PC-9 (cell line): Measurements from ENCODE around the gene GNAQ. TPM values are rescaled to one million over a fixed set of nuclear protein-coding genes. Genes with fewer than 3 reads are reported as not detected.

ENCODE experiments used
- BruUV-seq: library from RNA; stranded (reverse); fragments of 400-500 nt; replicated peaks from 2 replicates; lab custom pipeline; 2021; lab: Mats Ljungman, UMichigan
- CTCF ChIA-PET: fragments of 300-600 bp; sonication (Branson Sonifier 250); formaldehyde crosslinking; loops from one replicate; lab custom pipeline; 2022; ENCODE audit warnings: antibody characterized with exemption; lab: Charles Lee
- POLR2A ChIA-PET: fragments of 300-600 bp; sonication (Branson Sonifier 250); formaldehyde crosslinking; loops from one replicate; lab custom pipeline; 2022; ENCODE audit warnings: antibody characterized with exemption; ENCODE audit not compliant: unreplicated experiment; lab: Charles Lee
- DNase-seq, 2 experiments: peaks; one replicate each; pipeline versions ENCODE4 v3.0.0 to v3.0.0-alpha.2; 2015 to 2022; ENCODE audit warnings: mixed read lengths in 1 of 2
- H2AFZ ChIP-seq: fragments of 200-600 bp; sonication (generic); 2 replicates; pipeline ENCODE4 v1.8.1; 2017; ENCODE audit warnings: antibody characterized with exemption
- H3F3A ChIP-seq: fragments of 200-600 bp; sonication (generic); 2 replicates; pipeline ENCODE4 v1.8.1; 2017; ENCODE audit warnings: antibody characterized with exemption, mild to moderate bottlenecking, low read depth; ENCODE audit not compliant: insufficient read depth
- H3K27ac ChIP-seq: fragments of 200-600 bp; sonication (generic); 2 replicates; pipeline ENCODE4 v1.6.1; 2016; ENCODE audit warnings: mixed run types
- H3K27me3 ChIP-seq: fragments of 200-600 bp; sonication (generic); 2 replicates; pipeline ENCODE4 v1.6.1; 2016; ENCODE audit warnings: low read depth, mixed run types; ENCODE audit not compliant: insufficient read depth
- H3K36me3 ChIP-seq: fragments of 200-600 bp; sonication (generic); 2 replicates; pipeline ENCODE4 v1.6.1; 2016; ENCODE audit warnings: low read depth, mixed run types
- H3K4me1 ChIP-seq: fragments of 200-600 bp; sonication (generic); replicated peaks from 2 replicates; pipeline ENCODE4 v1.6.1; 2016; ENCODE audit warnings: mixed run types; ENCODE audit not compliant: insufficient read depth
- H3K4me2 ChIP-seq: fragments of 200-600 bp; sonication (generic); 2 replicates; pipeline ENCODE4 v1.6.1; 2017; ENCODE audit warnings: mixed run types
- H3K4me3 ChIP-seq: fragments of 200-600 bp; sonication (generic); 2 replicates; pipeline ENCODE4 v1.6.1; 2016; ENCODE audit warnings: mixed run types
- H3K79me2 ChIP-seq: fragments of 200-600 bp; sonication (generic); 2 replicates; pipeline ENCODE4 v1.6.1; 2017; ENCODE audit warnings: low read depth, mixed run types
- H3K9me2 ChIP-seq: fragments of 200-600 bp; sonication (generic); 2 replicates; pipeline ENCODE4 v1.8.1; 2017; ENCODE audit warnings: mild to moderate bottlenecking; ENCODE audit not compliant: insufficient read depth
- H3K9me3 ChIP-seq: fragments of 200-600 bp; sonication (generic); 2 replicates; pipeline ENCODE4 v1.8.1; 2016; ENCODE audit warnings: low read depth; ENCODE audit not compliant: insufficient read depth
- H4K20me1 ChIP-seq: fragments of 200-600 bp; sonication (generic); 2 replicates; pipeline ENCODE4 v1.8.1; 2017; ENCODE audit not compliant: insufficient read depth
- EZH2 ChIP-seq: fragments of 200-600 bp; sonication (generic); IDR thresholded peaks from 2 replicates; pipeline ENCODE4 v1.8.0; 2017; ENCODE audit warnings: antibody characterized with exemption, low read depth
- intact Hi-C: fragments of 100-400 bp; cut with micrococcal nuclease; formaldehyde crosslinking; loops from one replicate; pipeline ENCODE4 v1.10.0; 2022; ENCODE audit not compliant: unreplicated experiment
- total RNA-seq: library from RNA; stranded (reverse); gene quantifications from 2 replicates; pipeline ENCODE4 v1.2.3, GENCODE V29; 2021
- TF ChIP-seq, protein P1 (sequence below): fragments of 200-600 bp; sonication (generic); conservative IDR thresholded peaks from 2 replicates; pipeline ENCODE4 v1.6.1; 2017; ENCODE audit warnings: mixed run types, antibody characterized with exemption, mild to moderate bottlenecking, moderate library complexity

Gene GNAQ
- total RNA-seq, 1 experiment from 2014 or later, result 51.6 TPM

DNA sequence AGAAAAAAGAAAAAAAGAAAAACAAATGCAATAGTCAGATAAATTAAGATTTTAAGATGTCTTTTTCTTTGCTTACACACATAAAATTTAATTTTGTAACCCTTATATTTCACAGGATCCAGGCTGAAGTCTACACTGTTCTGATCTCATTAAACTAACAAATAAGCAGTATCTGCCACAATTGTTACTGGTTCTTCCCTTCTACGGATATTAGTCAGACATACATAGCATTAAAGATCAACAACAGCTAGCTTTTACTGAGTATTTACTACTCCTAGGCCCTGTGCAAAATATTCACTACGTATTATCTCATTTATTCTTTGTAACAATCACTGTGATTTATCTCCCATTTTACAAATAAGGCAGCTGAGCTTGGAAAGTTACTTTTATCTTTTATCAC, 34.9 kb downstream of the GNAQ start:
- intact Hi-C loops, result no loop called here
- Histone ChIP-seq H3K4me1 (peaks cover 9% of the 10 kb centered on the region; the same call in 1 of the 2 replicates), H3K79me2 (peaks cover 64% of the 10 kb centered on the region), H3F3A (no peaks in the 10 kb centered on the region), H3K9me3 (no peaks in the 10 kb centered on the region), H2AFZ (no peak overlapping the region), H3K27ac (no peak overlapping the region), H3K4me2 (no peak overlapping the region), H3K4me3 (no peak overlapping the region), H4K20me1 (no peaks in the 10 kb centered on the region), H3K9me2 (no peaks in the 10 kb centered on the region), H3K27me3 (no peaks in the 10 kb centered on the region), H3K36me3 (no peaks in the 10 kb centered on the region)
- BruUV-seq, result no TSS peak
- no peak for DNase-seq
- POLR2A ChIA-PET, result interaction anchor here (0.7 kb wide), 1 partner anchor 634 kb away, joined by 10 read pairs; no protein-coding TSS in a partner anchor
- CTCF ChIA-PET, result interaction anchor here (0.7 kb wide), 1 partner anchor 1592 kb away, joined by 3 read pairs; no protein-coding TSS in a partner anchor
- TF ChIP-seq, protein P1, sequence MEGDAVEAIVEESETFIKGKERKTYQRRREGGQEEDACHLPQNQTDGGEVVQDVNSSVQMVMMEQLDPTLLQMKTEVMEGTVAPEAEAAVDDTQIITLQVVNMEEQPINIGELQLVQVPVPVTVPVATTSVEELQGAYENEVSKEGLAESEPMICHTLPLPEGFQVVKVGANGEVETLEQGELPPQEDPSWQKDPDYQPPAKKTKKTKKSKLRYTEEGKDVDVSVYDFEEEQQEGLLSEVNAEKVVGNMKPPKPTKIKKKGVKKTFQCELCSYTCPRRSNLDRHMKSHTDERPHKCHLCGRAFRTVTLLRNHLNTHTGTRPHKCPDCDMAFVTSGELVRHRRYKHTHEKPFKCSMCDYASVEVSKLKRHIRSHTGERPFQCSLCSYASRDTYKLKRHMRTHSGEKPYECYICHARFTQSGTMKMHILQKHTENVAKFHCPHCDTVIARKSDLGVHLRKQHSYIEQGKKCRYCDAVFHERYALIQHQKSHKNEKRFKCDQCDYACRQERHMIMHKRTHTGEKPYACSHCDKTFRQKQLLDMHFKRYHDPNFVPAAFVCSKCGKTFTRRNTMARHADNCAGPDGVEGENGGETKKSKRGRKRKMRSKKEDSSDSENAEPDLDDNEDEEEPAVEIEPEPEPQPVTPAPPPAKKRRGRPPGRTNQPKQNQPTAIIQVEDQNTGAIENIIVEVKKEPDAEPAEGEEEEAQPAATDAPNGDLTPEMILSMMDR, result no peak
- TF ChIP-seq EZH2, result no peak

DNA sequence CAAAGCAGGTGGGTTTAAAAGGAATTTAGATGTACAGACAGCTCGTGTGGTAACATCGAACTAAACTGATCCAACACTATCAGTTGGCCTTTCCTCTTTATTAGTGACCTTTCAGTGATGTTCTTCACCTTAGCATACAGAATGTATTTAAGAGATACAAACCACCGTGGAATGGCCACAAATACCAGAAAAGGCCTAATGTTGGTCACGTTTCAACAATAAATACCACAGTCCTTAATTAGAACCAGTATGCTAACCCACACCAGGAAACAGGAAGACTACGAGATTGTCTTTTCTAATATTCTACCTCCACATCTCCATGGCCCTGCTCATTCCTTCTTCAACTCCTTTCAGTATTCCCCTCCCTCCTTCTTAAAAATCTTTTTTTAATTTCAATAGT, 40.4 kb downstream of the GNAQ start:
- POLR2A ChIA-PET, result no interaction called here
- TF ChIP-seq, protein P1, result no peak
- TF ChIP-seq EZH2, result no peak
- CTCF ChIA-PET, result no interaction called here
- Histone ChIP-seq H3K27me3 (no peaks in the 10 kb centered on the region), H3K4me3 (no peak overlapping the region), H3K9me3 (no peaks in the 10 kb centered on the region), H3K4me2 (no peak overlapping the region), H3K27ac (no peak overlapping the region), H3F3A (no peaks in the 10 kb centered on the region), H3K36me3 (no peaks in the 10 kb centered on the region), H4K20me1 (0 out of 2 replicates have a peak, but pooled peaks cover 5% of the 10 kb centered on the region), H3K9me2 (no peaks in the 10 kb centered on the region), H2AFZ (no peak overlapping the region), H3K79me2 (peaks cover 32% of the 10 kb centered on the region), H3K4me1 (no peaks in the 10 kb centered on the region)
- no TSS peak for BruUV-seq
- no peak for DNase-seq
- intact Hi-C loops, result no loop called here

DNA sequence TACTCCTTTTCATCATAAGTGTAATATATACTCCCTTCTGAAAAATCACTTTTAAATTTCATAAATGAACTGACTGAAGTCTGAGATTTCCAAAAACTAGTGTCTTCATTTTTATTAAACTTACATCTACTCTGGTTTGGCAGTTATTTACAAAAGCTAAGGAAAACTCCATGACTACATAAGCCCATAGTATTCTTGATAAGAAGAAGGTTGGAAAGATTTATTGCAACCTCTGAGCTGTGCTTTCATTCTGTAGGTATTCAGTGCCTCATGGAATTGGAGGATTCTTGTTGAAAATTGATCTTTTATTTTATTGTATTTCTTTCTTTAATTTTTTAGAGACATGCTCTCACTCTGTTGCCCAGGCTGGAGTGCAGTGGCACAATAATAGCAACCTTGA, 41.7 kb downstream of the GNAQ start:
- no TSS peak for BruUV-seq
- H4K20me1 ChIP-seq, result 0 out of 2 replicates have a peak, but pooled peaks cover 5% of the 10 kb centered on the region
- no peaks in the 10 kb centered on the region for H3K27me3 ChIP-seq
- POLR2A ChIA-PET, result interaction anchor here (0.7 kb wide), 1 partner anchor 41 kb away, joined by 9 read pairs; no protein-coding TSS in a partner anchor
- H3K27ac ChIP-seq, result no peak overlapping the region
- peaks cover 21% of the 10 kb centered on the region for H3K79me2 ChIP-seq
- intact Hi-C loops, result no loop called here
- no peak overlapping the region for H3K4me3 ChIP-seq
- H3K36me3 ChIP-seq, result no peaks in the 10 kb centered on the region
- TF ChIP-seq, protein P1, result no peak
- no peak for TF ChIP-seq EZH2
- H3F3A ChIP-seq, result no peaks in the 10 kb centered on the region
- no peak for DNase-seq
- H3K4me1 ChIP-seq, result no peaks in the 10 kb centered on the region
- H3K9me3 ChIP-seq, result no peaks in the 10 kb centered on the region
- no peak overlapping the region for H2AFZ ChIP-seq
- CTCF ChIA-PET, result no interaction called here
- no peaks in the 10 kb centered on the region for H3K9me2 ChIP-seq
- no peak overlapping the region for H3K4me2 ChIP-seq
